HTERT RPE-1 (cell line): ENCODE measurements around the gene SMURF1.
"Not testable (repeated sequence)": the region's sequence is repeated elsewhere in the genome, so short reads cannot be mapped to it uniquely, and the experiment has no call there.

Experiments
- in situ Hi-C: fragments of 300-500 bp; cut with MboI; formaldehyde crosslinking; loops from 4 replicates; pipeline ENCODE4 v1.14.3; 2020; ENCODE audit warnings: low sequenced_read_pairs

The SMURF1 gene

DNA sequence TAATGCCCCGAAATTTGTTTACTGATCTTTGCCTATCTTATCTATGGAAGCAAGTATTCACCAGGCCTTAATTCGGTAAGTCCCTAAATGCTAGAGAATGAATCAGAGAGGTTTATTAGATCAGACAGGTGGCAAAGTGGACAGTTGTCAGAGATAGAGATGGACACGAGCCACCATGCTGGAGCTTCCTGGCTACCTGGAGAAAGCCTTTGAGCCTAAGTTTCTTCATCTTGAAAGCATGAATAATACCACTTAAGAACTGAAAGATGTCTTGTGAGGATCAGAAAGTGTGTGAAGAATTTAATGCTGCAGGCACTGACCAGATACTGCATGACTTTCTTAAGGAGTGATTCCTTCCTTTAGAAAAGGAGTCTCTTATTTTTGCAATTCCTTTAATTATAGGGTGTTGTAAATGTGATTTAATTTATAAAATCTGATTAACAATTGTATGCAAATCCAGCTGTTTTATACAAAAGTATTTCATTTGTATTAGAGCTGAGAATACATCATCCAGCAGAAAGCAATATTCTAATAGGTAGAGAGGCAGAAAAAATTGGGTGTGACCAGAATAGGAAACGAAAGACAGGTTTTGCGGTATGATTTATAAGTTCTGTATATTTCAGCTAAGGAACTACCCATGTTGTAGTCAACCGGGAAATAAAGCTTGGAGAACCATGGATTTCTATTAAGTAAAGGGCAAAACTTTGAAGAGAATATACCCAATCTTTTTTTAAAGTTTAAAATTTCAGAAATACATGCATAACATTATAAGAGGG, 82.7 kb downstream of the SMURF1 start:
- in situ Hi-C loops, result no loop called here

DNA sequence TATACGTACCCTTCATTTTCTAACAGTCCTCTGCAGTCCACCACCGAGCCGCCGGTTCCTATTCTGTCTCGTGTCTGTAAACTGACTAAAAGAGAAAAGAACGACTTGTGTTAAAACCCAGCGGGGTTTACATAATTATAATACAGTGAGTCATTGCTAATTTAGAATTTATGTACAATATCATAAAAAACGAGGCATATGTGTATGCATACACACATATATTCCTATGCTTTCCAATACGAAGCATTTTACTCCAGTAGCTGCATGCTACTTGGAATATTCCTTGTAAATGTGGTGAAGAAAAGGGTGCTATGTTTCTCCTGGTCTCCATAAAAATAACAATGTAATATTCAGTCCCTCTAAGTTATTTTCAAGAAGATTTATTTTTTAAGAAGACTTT, 89.1 kb downstream of the SMURF1 start:
- in situ Hi-C loops, result no loop called here

DNA sequence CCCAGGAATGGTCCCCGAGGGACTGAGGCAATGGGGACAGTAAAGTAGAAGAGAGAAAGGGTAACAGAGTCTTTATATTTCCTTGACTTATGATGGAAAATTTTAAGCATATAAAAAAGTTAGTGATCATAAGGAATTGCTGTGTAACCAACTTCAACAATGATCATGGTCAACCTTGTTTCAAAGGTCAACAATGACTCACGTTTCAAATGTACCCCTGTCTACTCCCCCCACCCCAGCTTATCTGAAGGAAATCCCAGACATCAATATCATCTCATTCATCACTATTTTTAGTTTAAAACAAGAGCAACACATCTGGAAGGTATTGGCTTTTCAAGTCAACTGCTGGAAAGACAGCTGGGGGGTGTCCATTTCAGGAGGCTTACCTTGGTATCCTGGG, 92.9 kb downstream of the SMURF1 start:
- in situ Hi-C loops, result no loop called here

DNA sequence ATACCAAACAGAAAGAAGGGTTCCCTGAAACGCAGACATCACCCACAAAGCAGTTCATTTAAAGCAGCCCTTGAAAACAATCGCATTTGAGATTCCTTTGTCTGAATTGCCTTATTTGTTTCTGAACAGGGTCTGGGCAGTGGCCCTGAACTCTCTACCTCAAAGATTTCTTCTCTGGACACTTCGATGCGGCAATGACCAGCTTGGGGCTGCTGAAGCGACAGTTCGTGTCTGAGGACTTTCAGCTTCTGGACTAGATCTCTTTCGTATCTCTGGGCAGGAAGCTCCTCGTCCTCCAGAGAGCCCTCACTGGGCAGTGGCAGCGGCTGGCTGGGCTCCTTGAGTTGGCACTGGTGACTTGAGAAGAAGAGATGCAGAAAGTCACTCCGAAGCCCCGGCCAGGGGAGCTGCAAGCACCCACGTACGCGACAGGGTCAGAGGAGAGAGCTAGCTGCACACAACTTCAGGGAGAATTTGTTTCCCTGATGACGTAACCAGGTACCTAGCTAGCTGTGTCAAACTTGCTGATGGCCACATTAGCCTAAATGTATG, 96.3 kb downstream of the SMURF1 start:
- in situ Hi-C loops, result no loop called here

DNA sequence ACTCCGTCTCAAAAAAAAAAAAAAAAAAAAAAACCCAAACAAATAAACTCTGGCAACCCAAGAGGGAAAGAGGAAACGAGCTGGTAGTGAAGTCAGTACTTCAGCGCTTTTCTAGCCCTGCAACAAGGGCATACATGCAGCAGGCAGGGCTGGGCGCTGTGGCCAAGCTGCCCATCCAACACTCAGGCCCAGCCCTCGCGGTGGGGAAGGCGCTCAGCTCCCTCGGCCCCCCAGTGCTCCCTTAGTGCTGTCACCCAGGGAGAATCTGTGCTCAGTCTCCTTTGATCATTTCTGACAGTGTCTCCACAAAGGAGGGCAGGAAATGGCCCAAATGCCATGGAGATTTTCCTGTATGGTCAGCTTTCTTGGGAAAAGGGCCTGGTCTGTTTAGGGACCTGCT, 97.2 kb downstream of the SMURF1 start:
- in situ Hi-C loops, result no loop called here

DNA sequence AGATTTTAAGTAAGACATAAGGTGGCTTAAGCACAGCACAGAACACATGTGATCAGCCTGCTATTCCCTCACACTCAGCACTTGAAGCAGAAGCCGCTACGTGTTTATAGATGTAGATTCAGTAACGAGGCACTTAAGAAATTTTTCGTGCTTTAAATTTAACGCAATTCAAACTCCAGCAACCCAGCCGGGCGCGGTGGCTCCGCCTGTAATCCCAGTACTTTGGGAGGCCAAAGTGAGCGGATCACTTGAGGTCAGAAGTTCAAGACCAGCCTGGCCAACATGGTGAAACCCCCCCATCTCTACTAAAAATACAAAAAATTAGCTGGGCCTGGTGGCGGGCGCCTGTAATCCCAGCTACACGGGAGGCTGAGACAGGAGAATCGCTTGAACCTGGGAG, 97.6 kb downstream of the SMURF1 start:
- in situ Hi-C loops, result not testable (repeated sequence)

DNA sequence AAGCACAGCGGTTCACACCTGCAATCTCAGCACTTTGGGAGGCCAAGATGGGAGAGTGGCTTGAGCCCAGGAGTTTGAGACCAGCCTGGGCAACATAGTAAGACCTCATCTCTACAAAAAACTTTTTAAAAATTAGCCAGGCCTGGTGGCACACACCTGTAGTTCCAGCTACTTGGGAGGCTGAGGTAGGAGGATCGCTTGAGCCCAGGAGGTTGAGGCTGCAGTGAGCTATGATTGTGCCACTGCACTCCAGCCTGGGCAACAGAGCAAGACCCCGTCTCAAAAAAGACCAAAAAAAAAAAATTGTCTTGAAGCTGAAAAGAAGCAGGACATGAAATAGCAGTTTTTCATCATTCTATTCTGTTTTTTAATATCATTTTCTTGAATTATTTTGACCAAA, 99.0 kb downstream of the SMURF1 start:
- in situ Hi-C loops, result not testable (repeated sequence)

DNA sequence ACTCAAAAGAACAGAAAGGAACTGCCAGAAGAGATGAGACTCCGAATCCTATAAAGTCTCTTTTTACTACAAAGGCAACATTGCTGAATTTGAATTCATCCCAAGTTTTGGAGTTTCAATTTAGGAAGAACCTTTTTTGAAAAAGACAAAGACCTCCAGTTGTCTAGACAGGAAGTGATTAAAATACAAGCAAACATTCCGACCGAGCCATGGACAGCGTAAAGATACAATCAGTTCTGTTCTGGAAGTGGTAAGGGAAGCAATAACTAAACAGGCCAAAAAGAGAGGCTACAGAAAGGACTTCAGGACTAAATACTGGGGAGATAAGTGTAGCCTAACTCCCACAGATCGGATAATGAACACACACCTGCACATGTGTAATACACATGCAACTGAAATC, 101.0 kb downstream of the SMURF1 start:
- in situ Hi-C loops, result no loop called here

DNA sequence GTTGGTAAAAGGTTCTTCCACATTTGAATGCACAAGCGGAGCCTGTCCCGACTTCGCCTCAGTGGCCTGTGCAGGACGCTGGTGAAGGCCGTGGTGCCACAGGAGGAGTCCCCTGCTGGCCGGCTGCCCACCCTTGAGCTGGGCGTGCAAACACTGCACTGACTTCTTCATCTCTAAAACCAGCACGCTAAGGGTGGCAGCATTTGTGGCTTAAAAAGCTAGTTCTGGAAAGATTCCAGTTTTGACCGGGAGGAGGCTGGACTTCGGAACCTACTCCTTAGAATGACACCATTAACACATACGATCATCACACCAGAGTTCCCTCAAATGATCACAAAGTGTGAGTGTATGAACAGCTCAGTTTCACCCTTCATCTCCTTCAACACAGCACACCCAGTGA, 102.4 kb downstream of the SMURF1 start:
- in situ Hi-C loops, result no loop called here

DNA sequence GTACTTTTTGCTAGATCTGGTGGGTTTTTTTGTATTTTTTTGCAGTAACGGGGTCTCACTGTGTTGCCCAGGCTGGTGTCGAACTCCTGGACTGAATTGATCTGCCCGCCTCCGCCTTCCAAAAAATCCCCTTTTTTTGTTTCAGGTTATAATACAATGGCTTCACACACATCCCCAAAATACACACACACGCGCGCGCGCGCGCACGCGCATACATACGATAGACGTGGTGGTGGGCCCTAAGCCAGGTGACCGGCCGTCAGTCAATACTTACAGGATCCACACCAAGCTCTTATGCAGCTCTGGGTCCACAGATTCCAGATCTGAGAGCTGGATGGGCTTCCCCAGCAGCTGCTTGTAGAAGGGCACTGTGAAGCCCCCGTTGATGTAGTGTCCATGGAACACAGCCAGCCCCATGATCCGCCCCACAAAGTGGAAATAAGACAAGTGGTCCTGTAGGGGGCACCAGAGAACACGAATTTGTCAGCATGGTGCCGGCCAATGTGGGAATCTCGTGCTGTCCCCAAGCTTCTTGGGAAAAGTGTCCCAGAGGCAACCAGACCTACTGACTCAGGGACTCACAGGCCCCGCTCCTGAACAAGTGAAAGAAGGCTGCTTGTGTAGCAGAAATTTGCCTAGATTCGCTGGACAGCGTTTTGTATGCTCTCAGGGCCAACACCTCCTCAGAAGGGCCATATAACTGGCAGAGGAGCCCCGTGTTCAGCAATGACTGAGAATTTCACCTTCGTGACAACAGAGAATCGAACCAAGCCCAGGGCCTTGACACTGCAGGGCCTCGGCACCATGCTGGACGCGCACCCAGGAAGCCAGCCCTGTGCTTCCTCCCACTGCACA, 103.6 kb downstream of the SMURF1 start:
- in situ Hi-C loops, result no loop called here

DNA sequence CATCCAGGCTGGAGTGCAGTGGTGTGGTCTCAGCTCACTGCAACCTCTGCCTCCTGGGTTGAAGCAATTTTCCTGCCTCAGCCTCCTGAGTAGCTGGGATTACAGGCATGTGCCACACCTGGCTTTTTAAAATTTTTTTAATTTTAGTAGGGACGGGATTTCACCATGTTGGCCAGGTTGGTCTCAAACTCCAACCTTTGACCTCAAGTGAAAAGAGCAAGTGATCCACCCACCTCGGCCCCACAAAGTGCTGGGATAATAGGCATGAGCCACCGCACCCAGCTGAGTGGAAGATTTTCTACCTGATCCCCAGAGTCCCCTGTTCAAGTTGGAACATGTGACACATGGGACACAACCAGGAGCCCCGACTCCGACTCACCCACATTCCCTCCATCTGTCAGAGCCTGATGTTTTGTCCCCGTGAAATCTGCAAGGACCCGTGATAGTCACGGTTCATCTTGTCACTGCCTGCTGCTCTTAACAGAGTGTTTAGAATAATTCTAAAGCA, 104.5 kb downstream of the SMURF1 start:
- in situ Hi-C loops, result no loop called here

DNA sequence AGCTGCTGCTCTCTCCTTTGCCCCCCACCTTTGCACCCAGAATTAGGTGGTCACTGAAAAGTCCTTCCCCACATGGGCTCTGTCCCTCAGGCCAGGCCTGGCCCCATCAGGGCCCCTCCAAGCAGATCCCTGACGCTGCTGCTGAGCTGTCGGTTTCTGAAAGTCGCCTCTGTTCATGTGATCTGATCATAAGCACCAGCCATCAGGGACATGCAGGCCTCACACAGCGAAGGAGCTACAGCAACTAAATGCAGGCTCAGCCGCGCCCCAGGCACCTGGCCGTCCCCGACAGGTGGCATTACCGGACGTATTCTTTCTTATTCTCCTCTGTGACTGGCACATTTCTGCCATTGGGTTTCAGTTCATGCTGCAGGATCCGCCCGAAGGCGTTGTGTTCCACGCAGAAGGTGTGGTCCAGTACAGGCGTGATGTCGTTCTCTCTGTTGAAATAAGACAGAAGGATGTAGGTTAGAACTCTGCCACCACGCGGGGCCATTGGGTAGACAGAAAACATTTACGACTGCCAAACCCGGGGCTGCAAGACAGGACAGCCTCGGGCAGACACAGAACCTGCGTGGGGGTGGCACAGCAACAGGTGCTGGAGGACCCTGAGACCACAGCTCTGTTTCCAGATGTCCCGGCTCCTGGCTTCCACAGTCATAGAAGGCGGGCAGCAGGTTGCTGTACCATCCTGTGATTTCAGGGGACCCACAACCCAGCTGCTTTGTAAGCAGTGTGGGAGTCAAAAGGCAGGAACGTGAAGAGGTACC, 105.6 kb downstream of the SMURF1 start:
- in situ Hi-C loops, result no loop called here

DNA sequence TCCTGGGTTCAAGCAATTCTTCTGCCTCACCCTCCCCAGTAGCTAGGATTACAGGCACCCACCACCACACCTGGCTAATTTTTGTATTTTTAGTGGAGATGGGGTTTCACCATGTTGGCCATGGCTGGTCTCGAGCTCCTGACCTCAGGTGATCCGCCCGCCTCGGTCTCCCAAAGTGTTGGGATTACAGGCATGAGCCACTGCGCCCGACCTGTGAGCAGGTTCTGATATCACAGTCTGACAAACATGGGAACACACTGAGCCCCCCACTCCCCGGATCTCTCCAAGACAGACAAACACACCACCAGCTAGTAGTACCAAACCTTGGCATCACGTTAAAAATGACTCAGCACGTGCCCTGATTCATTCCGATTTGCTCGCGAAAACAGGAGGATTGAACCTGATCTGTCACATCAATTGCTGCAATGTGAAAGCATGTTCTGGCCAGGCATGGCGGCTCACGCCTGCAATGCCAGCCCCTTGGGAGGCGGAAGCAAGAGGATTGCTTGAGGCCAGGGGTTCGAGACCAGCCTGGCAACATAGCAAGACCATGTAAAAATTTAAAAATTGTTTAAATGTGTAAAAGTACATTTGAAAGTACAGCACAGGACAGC, 106.5 kb downstream of the SMURF1 start:
- in situ Hi-C loops, result no loop called here

DNA sequence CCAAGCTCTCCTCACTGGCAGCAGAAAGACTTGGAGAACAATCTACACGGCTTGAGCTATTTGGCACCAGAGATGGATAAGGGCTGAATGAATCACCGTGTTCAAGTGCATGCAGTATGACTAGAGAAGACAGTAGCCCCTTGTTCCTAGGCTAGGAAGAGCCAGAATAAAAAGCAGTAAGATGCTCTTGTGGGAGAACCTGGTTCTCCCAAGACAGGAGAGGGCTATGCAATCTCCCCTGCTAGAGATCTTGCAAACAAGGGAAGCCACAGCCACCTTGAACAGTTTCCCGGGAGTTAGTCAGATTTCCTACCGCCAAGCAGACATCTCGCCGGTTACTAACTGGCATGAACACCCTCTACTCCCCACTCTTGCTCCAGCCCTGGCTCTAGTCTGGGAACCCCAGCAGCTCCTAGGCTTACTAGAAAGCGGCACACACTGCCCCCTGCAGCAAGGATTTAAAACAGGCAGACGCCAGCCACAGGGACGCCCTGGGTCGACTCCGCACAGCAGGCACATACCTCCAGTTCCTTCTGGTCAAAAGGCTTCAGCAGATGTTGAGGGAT, 107.3 kb downstream of the SMURF1 start:
- in situ Hi-C loops, result no loop called here

DNA sequence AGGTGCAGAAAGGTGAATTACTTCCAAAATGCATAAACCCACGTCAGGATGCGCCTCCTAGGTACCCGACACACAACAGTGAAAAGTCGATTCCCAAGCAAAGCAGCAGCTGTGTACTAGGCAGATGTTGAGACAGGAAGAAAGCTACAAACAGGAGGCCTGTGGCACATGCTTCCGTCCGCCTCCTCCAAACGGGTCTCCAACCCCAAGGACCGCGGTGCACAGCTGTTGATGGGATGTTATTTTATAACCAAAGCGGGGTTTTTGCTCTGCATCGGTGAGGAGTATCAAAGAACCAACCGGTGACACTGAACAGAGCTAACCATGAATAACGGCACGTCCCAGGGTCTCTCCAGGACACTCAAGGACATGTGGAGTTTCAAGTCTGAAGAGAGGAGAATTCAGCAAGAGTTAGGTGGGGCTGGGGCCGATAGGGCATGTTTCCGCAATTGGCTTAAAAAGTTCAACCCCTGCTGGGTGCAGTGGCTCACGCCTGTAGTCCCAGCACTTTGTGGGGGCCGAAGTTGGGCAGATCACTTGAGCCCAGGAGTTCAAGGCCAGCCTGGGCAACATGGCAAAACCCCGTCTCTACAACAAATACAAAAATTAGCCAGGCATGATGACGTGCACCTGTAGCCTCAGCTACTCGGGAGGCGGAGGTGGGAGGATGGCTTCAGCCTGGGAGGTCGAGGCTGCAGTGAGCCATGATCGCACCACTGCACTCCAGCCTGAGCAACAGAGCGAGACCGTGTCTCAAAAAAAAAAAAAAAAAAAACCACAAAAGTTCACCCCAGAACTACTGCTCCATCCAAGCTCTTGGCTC, 108.0 kb downstream of the SMURF1 start:
- in situ Hi-C loops, result no loop called here

DNA sequence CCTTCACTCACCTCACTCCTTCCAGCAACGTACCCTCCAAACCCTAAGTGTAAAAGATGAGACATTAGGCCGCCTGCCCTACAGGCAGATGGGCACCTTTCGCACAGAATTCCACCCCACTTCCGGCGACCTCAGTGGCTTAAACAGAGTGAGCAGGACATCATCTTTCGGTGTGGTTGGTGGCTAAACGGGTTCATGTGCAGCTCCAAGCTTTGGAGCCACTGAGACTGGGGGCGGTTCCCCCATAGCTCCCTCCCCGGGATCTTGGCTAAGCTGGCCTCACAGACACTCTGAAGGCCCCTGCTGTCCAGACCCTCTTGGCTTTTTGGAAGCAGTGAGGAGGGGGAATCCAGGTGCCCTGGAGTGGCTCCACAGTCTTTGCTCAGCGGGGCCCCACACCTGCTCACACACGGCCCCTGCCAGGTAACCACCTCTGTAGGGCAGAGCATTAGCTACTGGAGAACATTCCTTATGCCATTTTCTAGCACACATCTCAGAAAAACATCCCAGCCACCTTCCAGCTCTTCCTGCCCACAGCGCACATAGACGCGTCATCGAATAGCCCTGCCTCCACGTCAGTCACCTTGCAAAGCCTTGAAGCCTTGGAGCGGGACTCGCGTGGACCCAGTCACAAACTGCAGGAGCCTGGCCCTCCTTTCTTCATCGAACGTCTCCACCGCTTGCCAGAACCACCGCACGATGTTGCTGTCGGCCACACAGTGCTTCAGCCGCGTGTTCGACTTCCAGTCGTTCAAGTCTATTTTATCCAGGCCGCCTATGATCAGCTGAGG, 108.8 kb downstream of the SMURF1 start:
- in situ Hi-C loops, result no loop called here

DNA sequence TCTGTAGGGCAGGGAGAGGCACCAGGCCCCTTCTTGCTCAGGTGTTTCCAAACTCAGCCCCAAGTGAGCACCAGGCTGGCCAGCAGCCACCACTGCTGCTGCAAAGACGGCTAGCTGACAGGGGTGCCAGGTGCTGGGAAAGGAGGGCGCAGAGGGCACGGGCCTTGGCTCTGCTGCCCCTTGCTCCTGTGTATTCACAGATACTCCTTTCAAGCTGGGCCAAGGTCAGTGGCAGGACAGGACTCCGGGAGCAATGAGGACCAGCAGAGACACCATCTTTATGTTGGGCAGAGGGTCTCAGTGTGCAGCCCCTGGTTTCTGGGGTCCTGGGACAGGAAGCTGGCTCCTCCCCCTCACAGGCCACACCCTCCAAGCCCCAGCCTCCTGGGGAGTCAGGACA, 110.1 kb downstream of the SMURF1 start:
- in situ Hi-C loops, result no loop called here

DNA sequence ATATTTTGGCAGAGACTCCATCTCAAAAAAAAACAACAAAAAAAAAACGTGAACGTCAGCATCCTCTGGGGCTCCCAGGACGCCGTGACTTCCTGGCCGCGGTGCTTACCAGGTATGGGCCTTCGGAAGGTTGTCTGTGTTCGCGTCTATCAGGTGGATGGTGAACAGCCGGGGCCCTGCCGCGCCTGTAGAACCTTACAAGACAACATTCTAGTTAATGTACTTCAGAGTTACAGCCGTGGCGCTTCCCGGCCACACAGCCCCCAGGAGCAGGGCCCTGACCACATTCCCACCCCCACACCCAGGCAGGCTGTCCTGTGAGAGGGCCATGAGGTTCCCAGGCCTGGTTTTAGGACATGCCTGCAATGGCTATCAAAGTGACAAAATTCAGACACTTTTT, 111.0 kb downstream of the SMURF1 start:
- in situ Hi-C loops, result no loop called here

DNA sequence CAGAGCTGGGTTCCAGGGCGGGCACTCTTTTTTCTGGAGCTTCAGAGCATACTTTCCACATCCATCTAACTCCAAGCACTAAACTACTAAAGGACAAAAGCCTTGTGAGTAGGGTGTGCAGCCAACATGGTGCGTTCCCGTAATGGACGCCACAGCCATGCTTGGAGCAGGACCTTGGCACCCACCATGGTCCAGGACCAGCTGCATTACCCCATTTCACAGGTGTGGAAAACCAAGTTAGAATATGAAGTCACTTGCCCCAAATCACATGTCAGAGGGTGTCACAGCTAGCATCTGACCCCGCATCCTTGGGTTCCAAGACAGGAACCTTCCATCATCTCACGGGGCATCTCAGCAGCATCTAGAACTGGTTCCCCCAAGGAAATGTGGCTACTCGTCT, 112.4 kb downstream of the SMURF1 start:
- in situ Hi-C loops, result no loop called here
